Measurements from ENCODE around the gene KRTAP10-6. TPM values are rescaled to one million over a fixed set of nuclear protein-coding genes. Genes with fewer than 3 reads are reported as not detected.

KRTAP10-6 gene
- total and polyA plus RNA-seq, 2 of the 8 experiments (the other 6 are each of a cell fraction or from before 2014, with no cell fraction given) = 0.12 TPM; not detected in 1

GRCh38 chr21:44589586-44590305, 2.6 kb downstream of the KRTAP10-6 start (continued):
- no peak for TF ChIP-seq CHD7 (IDR thresholded peaks at IDR 0.05; ENCODE audit: insufficient replicate concordance, low read length)
- TF ChIP-seq CREB1 (IDR thresholded peaks at IDR 0.05) = no peak
- TF ChIP-seq ATF2 (IDR thresholded peaks at IDR 0.05; ENCODE audit: low read length) = no peak
- no peak for TF ChIP-seq CHD1 (IDR thresholded peaks at IDR 0.05; ENCODE audit: low read depth, low read length)
- TF ChIP-seq PHF8 (conservative IDR thresholded peaks at IDR 0.05; ENCODE audit: low read depth, low read length) = no peak
- TF ChIP-seq KDM4A (IDR thresholded peaks at IDR 0.05; ENCODE audit: low read depth, low read length, severe bottlenecking) = no peak
- TF ChIP-seq POLR2A (IDR thresholded peaks at IDR 0.05; ENCODE audit: control extremely low read depth in 1 of 2, low read depth in 2 of 2, low read length in 2 of 2) = no peak
- TF ChIP-seq SIRT6 (IDR thresholded peaks at IDR 0.05; ENCODE audit: low read length) = no peak
- no peak for TF ChIP-seq NANOG (IDR thresholded peaks at IDR 0.05; ENCODE audit: insufficient read depth, low read depth, low read length, poor library complexity, severe bottlenecking)
